Endothelial cell (in vitro differentiated cells): ENCODE data around the gene NCR3LG1. TPM values are rescaled to one million over a fixed set of nuclear protein-coding genes. Genes with fewer than 3 reads are reported as not detected.

Experiments
- DNase-seq: peaks from one replicate; pipeline ENCODE4 v3.0.0; 2021; ENCODE audit warnings: low spot score
- H3K27ac Mint-ChIP-seq: one replicate; pipeline ENCODE4 v1.8.0; 2021; ENCODE audit warnings: mixed read lengths, inconsistent platforms; ENCODE audit not compliant: unreplicated experiment
- H3K27me3 Mint-ChIP-seq: one replicate; pipeline ENCODE4 v1.8.0; 2021; ENCODE audit warnings: mild to moderate bottlenecking, moderate library complexity, mixed read lengths, inconsistent platforms; ENCODE audit not compliant: unreplicated experiment
- H3K36me3 Mint-ChIP-seq: one replicate; pipeline ENCODE4 v1.8.0; 2021; ENCODE audit warnings: mild to moderate bottlenecking, low read depth, mixed read lengths, inconsistent platforms; ENCODE audit not compliant: unreplicated experiment
- H3K4me1 Mint-ChIP-seq: one replicate; pipeline ENCODE4 v1.8.0; 2021; ENCODE audit warnings: mild to moderate bottlenecking, mixed read lengths, inconsistent platforms; ENCODE audit not compliant: unreplicated experiment
- H3K4me3 Mint-ChIP-seq: one replicate; pipeline ENCODE4 v1.8.0; 2021; ENCODE audit warnings: mild to moderate bottlenecking, mixed read lengths, inconsistent platforms; ENCODE audit not compliant: unreplicated experiment
- H3K9me3 Mint-ChIP-seq: one replicate; pipeline ENCODE4 v1.8.0; 2021; ENCODE audit warnings: mixed read lengths, inconsistent platforms; ENCODE audit not compliant: unreplicated experiment
- total RNA-seq: library from RNA; stranded (reverse); fragmentation: NEBNext Ultra II Directional; extraction: Animal tissue kit (Norgen Biotek cat#: 25700); gene quantifications from one replicate; pipeline ENCODE4 v1.2.1, GENCODE V29; 2021; ENCODE audit not compliant: unreplicated experiment
- TF ChIP-seq, protein P1 (sequence below): fragments of 200-600 bp; sonication (generic); IDR thresholded peaks from one replicate; pipeline ENCODE4 v1.5.0; 2021; ENCODE audit warnings: antibody characterized with exemption; ENCODE audit not compliant: unreplicated experiment

NCR3LG1 gene
- total RNA-seq, 1 donor from 2014 or later = 0.23 TPM

DNA sequence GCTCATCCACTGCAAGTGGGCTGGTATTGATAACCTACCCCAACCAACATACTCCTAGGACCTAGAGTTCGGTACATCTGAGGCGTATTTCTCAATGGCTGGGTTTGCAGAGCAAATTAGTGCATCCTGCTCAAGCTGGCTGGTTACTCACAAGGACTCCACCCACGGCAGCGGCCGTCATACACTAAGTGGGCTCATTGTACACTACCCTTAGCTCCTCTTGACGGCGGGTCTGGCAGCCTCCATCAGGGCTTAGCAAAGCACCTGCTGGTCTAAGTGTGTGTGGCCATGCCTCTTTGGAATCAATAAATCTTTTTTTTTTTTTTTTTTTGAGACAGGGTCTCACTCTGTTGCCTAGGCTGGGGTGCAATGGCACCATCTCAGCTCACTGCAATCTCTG lies 57.0 kb downstream of the NCR3LG1 start:
- TF ChIP-seq, protein P1, sequence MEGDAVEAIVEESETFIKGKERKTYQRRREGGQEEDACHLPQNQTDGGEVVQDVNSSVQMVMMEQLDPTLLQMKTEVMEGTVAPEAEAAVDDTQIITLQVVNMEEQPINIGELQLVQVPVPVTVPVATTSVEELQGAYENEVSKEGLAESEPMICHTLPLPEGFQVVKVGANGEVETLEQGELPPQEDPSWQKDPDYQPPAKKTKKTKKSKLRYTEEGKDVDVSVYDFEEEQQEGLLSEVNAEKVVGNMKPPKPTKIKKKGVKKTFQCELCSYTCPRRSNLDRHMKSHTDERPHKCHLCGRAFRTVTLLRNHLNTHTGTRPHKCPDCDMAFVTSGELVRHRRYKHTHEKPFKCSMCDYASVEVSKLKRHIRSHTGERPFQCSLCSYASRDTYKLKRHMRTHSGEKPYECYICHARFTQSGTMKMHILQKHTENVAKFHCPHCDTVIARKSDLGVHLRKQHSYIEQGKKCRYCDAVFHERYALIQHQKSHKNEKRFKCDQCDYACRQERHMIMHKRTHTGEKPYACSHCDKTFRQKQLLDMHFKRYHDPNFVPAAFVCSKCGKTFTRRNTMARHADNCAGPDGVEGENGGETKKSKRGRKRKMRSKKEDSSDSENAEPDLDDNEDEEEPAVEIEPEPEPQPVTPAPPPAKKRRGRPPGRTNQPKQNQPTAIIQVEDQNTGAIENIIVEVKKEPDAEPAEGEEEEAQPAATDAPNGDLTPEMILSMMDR = no peak
- Mint-ChIP-seq H3K9me3 (no peaks in the 10 kb centered on the region), H3K27ac (no peak overlapping the region), H3K4me3 (no peak overlapping the region), H3K36me3 (no peaks in the 10 kb centered on the region), H3K27me3 (peaks cover 1% of the 10 kb centered on the region), H3K4me1 (peaks cover 5% of the 10 kb centered on the region)
- DNase-seq = no peak

DNA sequence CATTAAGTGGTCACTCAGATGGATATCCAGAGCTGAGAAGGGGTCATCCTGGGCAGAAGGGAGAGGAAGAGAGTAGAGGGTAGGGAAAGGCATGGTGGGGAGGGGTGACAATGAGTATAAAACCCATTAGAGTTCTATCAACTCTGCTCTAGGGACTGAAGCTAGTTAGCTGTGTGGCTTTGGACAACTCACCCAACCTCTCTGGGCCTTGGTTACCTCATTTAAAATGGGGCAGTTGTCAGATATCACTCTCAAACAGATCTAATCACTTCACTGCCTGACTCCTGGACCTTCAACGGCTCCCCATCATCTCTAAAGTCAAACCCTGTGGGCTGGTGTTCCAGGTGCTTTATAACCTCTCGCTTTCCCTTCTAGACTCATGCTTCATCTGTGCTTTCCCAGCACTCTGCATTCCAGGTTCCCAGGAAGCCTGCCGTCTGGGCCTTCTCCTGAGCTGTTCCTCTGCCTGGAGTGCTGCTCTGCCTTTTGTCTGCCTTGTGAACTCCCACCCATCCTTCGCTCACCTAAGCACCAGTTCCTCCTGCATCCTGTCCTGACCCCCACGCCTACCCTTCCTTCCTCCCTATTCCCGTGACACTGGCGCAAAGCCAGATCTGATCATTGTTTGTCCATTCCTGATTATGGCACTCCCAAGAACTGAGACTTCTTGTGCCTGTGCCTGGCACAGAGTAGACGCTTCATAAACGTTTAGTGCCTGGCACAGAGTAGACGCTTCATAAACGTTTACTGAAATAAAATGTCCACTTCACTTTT lies 59.2 kb downstream of the NCR3LG1 start:
- H3K4me3 Mint-ChIP-seq = no peak overlapping the region

DNA sequence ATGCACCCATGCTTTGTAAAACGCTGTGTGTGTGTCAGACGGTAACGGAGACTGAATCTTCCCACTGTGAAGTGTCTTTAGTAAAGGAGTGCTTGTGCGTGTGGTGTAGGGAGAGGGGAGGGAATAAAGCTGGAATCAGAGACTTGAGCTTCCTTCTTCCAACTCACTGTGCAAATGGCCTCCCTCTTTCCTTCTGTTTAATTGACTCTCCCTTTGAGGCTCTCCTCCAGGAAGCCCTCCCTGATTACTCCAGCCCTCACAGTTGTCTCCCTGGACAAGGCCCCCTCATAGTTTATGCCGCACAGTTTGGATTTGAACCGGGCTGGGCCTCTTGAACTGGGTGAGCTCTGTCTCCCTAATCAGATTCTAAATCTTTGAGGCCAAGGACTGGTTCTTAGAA lies 59.8 kb downstream of the NCR3LG1 start:
- no peak overlapping the region for H3K4me3 Mint-ChIP-seq
- no peak for DNase-seq
- TF ChIP-seq, protein P1 = no peak
- no peak overlapping the region for H3K27ac Mint-ChIP-seq
- H3K4me1 Mint-ChIP-seq = peaks cover 5% of the 10 kb centered on the region
- peaks cover 4% of the 10 kb centered on the region for H3K27me3 Mint-ChIP-seq
- no peaks in the 10 kb centered on the region for H3K36me3 Mint-ChIP-seq
- no peaks in the 10 kb centered on the region for H3K9me3 Mint-ChIP-seq

More for the DNA sequence above, 59.2 kb downstream of the NCR3LG1 start:
- no peaks in the 10 kb centered on the region for H3K9me3 Mint-ChIP-seq
- H3K27ac Mint-ChIP-seq = no peak overlapping the region
- no peak for DNase-seq
- TF ChIP-seq, protein P1 = no peak
- peaks cover 4% of the 10 kb centered on the region for H3K27me3 Mint-ChIP-seq
- H3K36me3 Mint-ChIP-seq = no peaks in the 10 kb centered on the region
- peaks cover 5% of the 10 kb centered on the region for H3K4me1 Mint-ChIP-seq

DNA sequence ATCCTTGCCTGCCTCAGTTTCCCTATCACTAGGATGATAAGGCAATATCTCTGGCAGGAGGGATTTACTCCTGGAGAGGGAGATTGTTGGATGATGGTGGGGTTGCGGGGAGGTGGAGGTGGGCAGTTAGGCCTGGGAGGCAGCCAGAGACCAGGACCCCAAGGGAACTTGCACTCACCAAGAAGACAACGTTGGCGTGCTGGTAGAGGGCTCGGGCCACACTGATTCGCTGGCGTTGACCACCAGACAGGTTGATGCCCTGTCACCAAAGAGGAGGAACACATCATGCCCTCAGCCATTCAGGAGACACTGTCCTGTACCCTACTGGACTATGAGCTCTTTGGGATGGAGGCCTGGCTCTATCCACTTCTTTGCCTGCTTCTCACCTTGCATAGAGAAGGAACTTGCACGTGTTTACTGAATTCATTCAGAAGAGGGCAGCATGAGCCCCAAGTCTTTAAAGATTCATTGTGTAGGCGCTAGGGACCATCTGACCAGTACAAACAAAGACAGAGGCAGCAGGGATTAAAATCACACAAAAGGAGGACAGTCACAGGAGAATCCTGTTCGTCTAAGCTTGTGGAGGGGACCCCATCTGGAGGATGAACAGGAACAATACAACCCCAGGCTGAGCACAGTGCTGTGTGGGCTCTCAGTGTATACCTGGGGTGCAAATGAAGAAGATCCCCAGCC lies 61.0 kb downstream of the NCR3LG1 start:
- Mint-ChIP-seq H3K36me3 (no peaks in the 10 kb centered on the region), H3K4me1 (peaks cover 5% of the 10 kb centered on the region), H3K27me3 (peaks cover 4% of the 10 kb centered on the region), H3K9me3 (no peaks in the 10 kb centered on the region), H3K4me3 (no peak overlapping the region), H3K27ac (no peak overlapping the region)
- no peak for DNase-seq
- TF ChIP-seq, protein P1 = no peak
